GM19035 (cell line): ENCODE measurements around the gene LDHB.
"Not testable (repeated sequence)": the region's sequence is repeated elsewhere in the genome, so short reads cannot be mapped to it uniquely, and the experiment has no call there.

ENCODE experiments used
- ATAC-seq: cut with Tn5 transposase; IDR thresholded peaks from one replicate; pipeline ENCODE4 v1.9.1; 2021; ENCODE audit not compliant: unreplicated experiment

Gene LDHB

DNA sequence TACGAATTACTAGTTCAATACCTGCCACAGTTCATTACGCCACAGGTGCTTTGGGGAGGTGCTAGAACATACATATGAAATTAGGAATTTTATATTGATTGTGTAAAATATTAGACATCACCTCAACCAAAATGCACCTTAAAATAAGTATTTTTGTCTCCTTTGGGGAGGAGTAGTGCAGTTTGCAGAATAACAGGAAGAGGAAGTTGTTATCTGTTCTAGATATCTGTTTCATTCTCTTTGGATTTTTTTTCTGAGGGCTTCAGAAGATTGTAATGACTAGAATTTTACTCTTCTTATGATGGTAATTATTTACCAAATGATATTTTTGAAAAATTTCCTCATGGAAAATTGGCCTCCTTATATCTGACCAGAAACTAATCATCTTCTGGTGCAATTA is 43.1 kb downstream of the LDHB start:
- ATAC-seq = no peak

- no peak for ATAC-seq
Observed at GRCh38 chr12:21613931-21614330, 43.7 kb downstream of the LDHB start.

- ATAC-seq = no peak
Observed at GRCh38 chr12:21608196-21608595, 49.4 kb downstream of the LDHB start.

DNA sequence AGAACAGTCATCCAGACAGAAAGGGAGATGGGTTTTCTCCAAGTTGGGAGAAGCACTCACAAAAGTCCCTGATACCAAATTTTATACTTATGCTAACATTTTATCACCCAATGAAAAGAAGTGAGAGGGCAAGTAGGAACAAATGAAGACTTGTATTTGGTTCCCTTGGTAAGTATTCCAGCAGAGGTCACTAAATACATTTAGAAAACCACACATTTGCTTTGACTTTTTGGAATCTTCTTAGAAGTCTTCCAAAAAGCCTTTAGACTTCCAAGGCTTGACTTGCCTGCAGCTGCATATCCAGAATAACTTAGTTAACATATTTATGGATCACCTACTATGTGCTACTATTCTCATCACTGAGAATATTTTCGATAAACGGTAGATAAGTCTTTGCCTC is 49.9 kb downstream of the LDHB start:
- ATAC-seq = no peak

DNA sequence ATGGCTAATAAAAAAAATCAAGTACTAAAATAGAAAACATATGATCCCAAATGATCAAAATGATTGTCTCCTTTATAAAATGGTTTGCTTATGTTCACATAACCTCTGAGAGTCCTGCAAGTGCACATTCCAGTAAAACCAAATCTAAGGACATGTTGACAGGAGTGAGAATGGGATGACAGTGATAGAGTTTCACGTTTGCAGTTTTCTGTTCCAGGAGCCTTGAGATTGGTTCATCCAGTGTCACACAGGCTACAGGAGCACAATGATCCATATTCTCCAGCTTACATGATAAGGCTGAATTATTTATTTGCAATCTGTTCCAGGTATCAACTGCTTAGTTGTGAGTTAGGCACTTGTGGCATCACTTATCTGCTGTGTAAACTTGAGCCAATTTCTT is 51.5 kb downstream of the LDHB start:
- ATAC-seq = no peak

DNA sequence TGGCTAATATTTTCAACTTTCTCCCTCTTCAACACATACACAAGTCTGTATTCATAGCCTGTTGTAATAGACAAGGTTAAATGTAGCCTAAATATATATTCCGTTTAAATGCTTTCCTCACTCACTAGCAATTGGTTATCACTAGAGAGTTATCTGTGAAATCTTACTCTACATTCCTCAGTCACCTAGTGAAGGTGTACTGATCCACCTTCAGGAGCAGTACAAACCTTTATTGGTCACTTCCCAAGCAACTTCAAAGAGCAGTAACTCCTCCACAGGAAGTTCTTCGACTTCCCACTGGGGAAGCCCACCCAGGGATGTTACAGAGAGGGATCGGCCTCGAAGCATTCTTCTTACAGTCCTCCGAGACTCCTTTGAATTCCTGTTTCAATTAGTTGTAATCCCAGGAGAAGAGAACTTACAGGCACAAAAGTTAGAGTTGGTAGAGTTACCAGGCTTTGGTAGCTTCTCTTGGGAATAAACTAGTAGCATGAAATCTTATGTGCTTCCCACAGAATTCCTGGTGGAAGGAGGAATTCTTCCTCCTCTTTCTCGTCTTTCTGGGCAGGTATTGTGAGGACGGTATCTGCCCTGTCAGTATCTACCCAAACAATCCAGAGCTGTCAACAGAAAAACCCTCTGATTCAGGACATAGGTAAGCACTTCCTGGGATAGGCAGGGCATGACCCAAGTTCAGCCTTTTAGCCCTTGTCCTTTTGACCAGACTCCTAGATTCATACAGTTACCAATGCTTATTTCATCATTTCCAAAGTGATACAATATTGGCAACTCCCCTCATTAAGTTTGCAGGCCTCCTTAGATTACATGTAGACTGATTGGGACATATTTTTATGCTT is 53.2 kb downstream of the LDHB start, which contains the start of gene GYS2:
Gene GYS2, minus strand, starts transcription at position 603 of the 857 bp plus-strand sequence. Its CDS starts 255 bp downstream, at position 348.
- ATAC-seq = no peak

GRCh38 chr12:21602774-21603173 is 54.9 kb downstream of the LDHB start:
- no peak for ATAC-seq

GRCh38 chr12:21600196-21600595 is 57.4 kb downstream of the LDHB start:
- ATAC-seq = no peak

DNA sequence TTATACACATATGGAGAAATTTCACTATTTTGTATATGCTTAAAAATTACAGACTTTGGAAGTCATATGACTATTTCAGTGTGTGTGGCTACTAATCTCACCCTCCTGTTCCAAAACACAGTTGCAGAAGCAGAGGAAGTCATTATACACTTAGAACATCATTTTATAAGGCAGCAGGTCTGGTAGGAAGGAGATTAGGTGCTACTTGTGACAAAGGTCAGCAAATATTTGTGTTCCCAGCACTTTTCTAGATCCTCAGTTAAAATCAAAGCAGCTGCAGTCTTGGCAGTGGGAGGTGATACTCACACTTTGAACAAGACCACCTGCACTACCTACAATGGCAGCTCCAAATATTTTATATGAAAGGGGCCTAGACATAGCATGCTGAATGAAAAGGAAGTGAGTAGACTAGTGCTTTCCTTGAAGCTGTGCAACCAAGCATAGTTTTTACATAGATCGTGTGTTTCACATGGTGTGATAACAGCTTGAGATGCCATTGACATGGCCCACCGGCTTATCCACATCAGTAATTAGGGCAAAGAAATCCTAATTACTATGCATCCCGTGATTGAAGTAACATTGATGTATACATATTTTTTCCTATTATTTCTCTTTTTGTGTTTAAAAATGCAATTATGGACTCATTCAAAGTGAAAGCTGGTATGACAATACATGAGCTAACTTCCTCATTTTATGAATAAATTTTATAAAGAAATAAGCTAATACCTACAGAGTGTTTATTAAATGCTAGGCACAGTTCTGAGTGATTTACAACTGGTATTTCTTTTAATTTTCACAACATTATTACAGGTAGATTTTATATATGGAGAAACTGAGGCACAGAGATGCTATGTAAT is 58.3 kb downstream of the LDHB start:
- ATAC-seq = no peak

DNA sequence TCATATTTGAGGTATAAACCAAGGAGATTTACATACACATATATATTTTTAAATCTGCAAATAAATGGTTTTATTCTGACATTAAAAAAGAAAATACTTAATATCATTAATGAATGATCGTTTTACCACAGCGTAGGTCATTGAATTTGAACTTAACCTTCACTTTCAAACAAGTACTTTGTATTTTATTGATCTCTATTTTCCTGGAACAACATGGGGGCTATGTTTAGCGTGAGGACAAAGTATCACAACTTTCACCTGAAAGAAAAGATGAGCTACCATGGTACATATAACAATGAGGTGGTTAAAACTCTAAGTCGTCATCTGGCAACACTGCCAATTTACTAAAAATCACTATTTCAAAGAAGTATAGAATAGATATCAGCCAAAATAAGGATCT is 59.0 kb downstream of the LDHB start:
- ATAC-seq = no peak

DNA sequence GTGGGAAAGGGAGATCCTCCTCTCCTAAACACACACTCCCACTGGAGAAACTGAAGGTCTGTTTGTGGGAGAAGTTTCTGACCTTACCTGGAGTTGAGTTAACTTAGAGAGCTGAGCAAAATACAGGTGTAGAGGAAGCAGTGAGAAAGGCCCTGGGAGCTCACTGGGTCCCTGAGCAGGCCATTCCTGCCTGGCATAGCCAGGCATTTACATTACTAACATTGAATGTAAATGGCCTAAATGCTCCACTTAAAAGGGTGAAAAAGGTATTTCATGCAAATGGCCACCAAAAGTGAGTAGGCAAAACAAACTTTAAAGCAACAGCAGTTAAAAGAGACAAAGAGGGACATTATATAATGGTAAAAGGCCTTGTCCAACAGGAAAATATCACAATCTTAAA is 62.3 kb downstream of the LDHB start:
- not testable (repeated sequence) for ATAC-seq

GRCh38 chr12:21585485-21585884 is 72.2 kb downstream of the LDHB start:
- no peak for ATAC-seq
